ENCODE results near the gene FARS2. TPM values are rescaled to one million over a fixed set of nuclear protein-coding genes. Genes with fewer than 3 reads are reported as not detected.

Gene FARS2
- total and polyA plus RNA-seq, 2 of the 13 experiments (the other 11 are each of a cell fraction or from before 2014, with no cell fraction given): 15.4 to 26.0 TPM

- BruUV-seq (replicated peaks): no TSS peak
- H3K4me2 ChIP-seq (ENCODE audit: low read depth, low read length): peak overlapping the region; percentile 5; the same call in 1 of the 2 replicates
- H2AFZ ChIP-seq (ENCODE audit: low read length): no peak overlapping the region
- POLR2A ChIA-PET: no interaction called here
- TF ChIP-seq ZFP91 (CRISPR knock-in tag; IDR thresholded peaks at IDR 0.05; ENCODE audit: borderline replicate concordance): 0 out of 2 replicates have a peak, but pooled peaks have one; percentile 15
- no peak for TF ChIP-seq ADNP (CRISPR knock-in tag; IDR thresholded peaks at IDR 0.05)
- TF ChIP-seq ATF2 (CRISPR knock-in tag; IDR thresholded peaks at IDR 0.05): no peak
- TF ChIP-seq ZNF572 (CRISPR knock-in tag; IDR thresholded peaks at IDR 0.05): 0 out of 2 replicates have a peak, but pooled peaks have one; percentile 61
- no peak for TF ChIP-seq ZNF496 (CRISPR knock-in tag; IDR thresholded peaks at IDR 0.05; ENCODE audit: insufficient replicate concordance)
- TF ChIP-seq ZNF687 (CRISPR knock-in tag; IDR thresholded peaks at IDR 0.05): 0 out of 2 replicates have a peak, but pooled peaks have one; percentile 17
- peak; percentile 62 for TF ChIP-seq ZNF501 (CRISPR knock-in tag; IDR thresholded peaks at IDR 0.05)
- no peak overlapping the region for H3K27ac ChIP-seq (ENCODE audit: extremely low read length, insufficient read depth, low read length)
- intact Hi-C loops (cut with micrococcal nuclease; ENCODE audit: unreplicated experiment): no loop called here
- H3K9me3 ChIP-seq (ENCODE audit: low read length): no peaks in the 10 kb centered on the region
- in situ Hi-C loops (cut with HindIII; ENCODE audit: extremely low pct_ligation_motif_present, low pct_unique_long_range_greater_than_20kb): no loop called here
- H3K4me3 ChIP-seq (replicated peaks in 1 of 3; ENCODE audit: insufficient read depth in 1 of 3, low read depth in 2 of 3, low read length in 3 of 3): no peak overlapping the region
- H3K9ac ChIP-seq (ENCODE audit: insufficient read depth, low read depth, low read length): no peak overlapping the region
- peaks cover 0 to 2% of the 10 kb centered on the region in 2 experiments; a peak in 1 of 5 replicates for H3K27me3 ChIP-seq (ENCODE audit: control insufficient read depth in 1 of 2, insufficient read depth in 2 of 2, low read length in 2 of 2)
- peaks cover 37% of the 10 kb centered on the region for H3K4me1 ChIP-seq (ENCODE audit: insufficient read depth, low read length)
- no peak for DNase-seq (ENCODE audit: low spot score)
- 96% methylated on average over 8 of the region's 8 CpGs for WGBS (ENCODE audit: low lambda C conversion rate)
- ATAC-seq: no peak
- peaks cover 10 to 15% of the 10 kb centered on the region in 2 experiments for H3K36me3 ChIP-seq (replicated peaks in 1 of 2; ENCODE audit: control insufficient read depth in 1 of 2, insufficient read depth in 2 of 2, low read length in 2 of 2)
- H3K79me2 ChIP-seq (ENCODE audit: insufficient read depth, low read length): peaks cover 56% of the 10 kb centered on the region
- CTCF ChIA-PET (ENCODE audit: low intra/inter-chr PET ratio, low total read pairs): no interaction called here
- H4K20me1 ChIP-seq (ENCODE audit: insufficient read depth, low read length): no peaks in the 10 kb centered on the region
- FAIRE-seq: no peak
These were observed 3.9 kb upstream of the FARS2 start for GRCh38 chr6:5257400-5257799.

Measured in HepG2 (cell line).